Gastroesophageal sphincter (tissue), 4 donors: ENCODE results near the gene GHITM. TPM values are rescaled to one million over a fixed set of nuclear protein-coding genes. Genes with fewer than 3 reads are reported as not detected.
"Not testable (repeated sequence)": the region's sequence is repeated elsewhere in the genome, so short reads cannot be mapped to it uniquely, and the experiment has no call there.

Experiments used
- ATAC-seq: fragments of 150-250 bp; one replicate; pipeline ENCODE4 v1.9.1; 2016; ENCODE audit warnings: mild to moderate bottlenecking, moderate library complexity
- H3K27ac ChIP-seq, 4 donors: fragments of 200-600 bp; sonication (generic) in 3 of 4; 1 replicate in 3 of 4; 2 replicates in 1 of 4; pipeline ENCODE4 v1.5.1; 2016 to 2019
- H3K27me3 ChIP-seq: fragments of 200-600 bp; sonication (generic); one replicate; pipeline ENCODE4 v1.5.1; 2019
- H3K36me3 ChIP-seq, 2 donors: fragments of 200-600 bp; sonication (generic); one replicate each; pipeline ENCODE4 v1.5.1; 2019; ENCODE audit warnings: control low read depth in 1 of 2
- H3K4me1 ChIP-seq, 3 donors: fragments of 200-600 bp; sonication (generic); 1 replicate in 2 of 3; 2 replicates in 1 of 3; pipeline ENCODE4 v1.5.1; 2016 to 2019; ENCODE audit warnings: control low read depth in 2 of 3
- H3K4me3 ChIP-seq, 2 donors: fragments of 200-600 bp; sonication (generic); one replicate each; pipeline ENCODE4 v1.5.1; 2019; ENCODE audit warnings: mild to moderate bottlenecking in 1 of 2, moderate library complexity in 1 of 2
- H3K9me3 ChIP-seq, 3 donors: fragments of 200-600 bp; sonication (generic); one replicate each; pipeline ENCODE4 v1.5.1; 2017 to 2019; ENCODE audit warnings: control low read depth in 2 of 3
- CTCF ChIP-seq, 4 experiments: fragments of 200-600 bp in 2 of 4; fragments of 450-650 bp in 2 of 4; sonication (generic) in 1 of 4; IDR thresholded peaks; one replicate each; pipeline ENCODE4 v1.5.1; 2017 to 2019; ENCODE audit warnings: antibody characterized with exemption in 4 of 4, mild to moderate bottlenecking in 2 of 4, moderate library complexity in 2 of 4
- EP300 ChIP-seq: sonication (generic); formaldehyde crosslinking; IDR thresholded peaks from one replicate; pipeline ENCODE4 v1.6.1; 2017; ENCODE audit warnings: antibody characterized with exemption, mild to moderate bottlenecking
- POLR2A ChIP-seq, 2 donors: fragments of 450-650 bp; IDR thresholded peaks; one replicate each; pipeline ENCODE4 v1.6.1; 2017; ENCODE audit warnings: antibody characterized with exemption in 2 of 2, mild to moderate bottlenecking in 2 of 2, moderate library complexity in 1 of 2
- POLR2AphosphoS5 ChIP-seq: sonication (generic); formaldehyde crosslinking; IDR thresholded peaks from one replicate; pipeline ENCODE4 v1.6.1; 2017; ENCODE audit warnings: antibody characterized with exemption
- WGBS, 2 donors: methylation state at CpG; one replicate each; pipeline ENCODE4 v1.1.5; 2018; ENCODE audit warnings: low coverage in 1 of 2; 5-methylcytosine and 5-hydroxymethylcytosine counted together
- total RNA-seq, 4 donors: library from RNA; depleted of rRNA; stranded (reverse); fragments of >200 nt; gene quantifications; one replicate each; pipeline ENCODE4 v1.1.0, GENCODE V29; 2016

GHITM gene
- total RNA-seq, 4 donors from 2014 or later: 134 to 230 (median 190) TPM

- Histone ChIP-seq H3K4me3 (no peak overlapping the region), H3K36me3 (no peaks in the 10 kb centered on the region), H3K27ac (no peak overlapping the region), H3K9me3 (no peaks in the 10 kb centered on the region), H3K4me1 (no peaks in the 10 kb centered on the region), H3K27me3 (no peaks in the 10 kb centered on the region)
- WGBS, 2 donors: 24 to 45% methylated on average over 2 of the region's 2 CpGs
- ATAC-seq: no peak
- TF ChIP-seq EP300: no peak
- no peak for TF ChIP-seq CTCF (IDR thresholded peaks at IDR 0.05)
- TF ChIP-seq POLR2A (IDR thresholded peaks at IDR 0.05): no peak
- TF ChIP-seq POLR2AphosphoS5: no peak
Observed at GRCh38 chr10:84117686-84118394, 21.5 kb upstream of the GHITM start.

GRCh38 chr10:84118395-84119006, 20.8 kb upstream of the GHITM start:
- H3K4me1 ChIP-seq: no peaks in the 10 kb centered on the region
- no peaks in the 10 kb centered on the region for H3K9me3 ChIP-seq
- ATAC-seq: no peak
- no peaks in the 10 kb centered on the region for H3K27me3 ChIP-seq
- no peak overlapping the region for H3K4me3 ChIP-seq
- no peaks in the 10 kb centered on the region for H3K36me3 ChIP-seq
- TF ChIP-seq EP300 (no peak), POLR2AphosphoS5 (no peak), CTCF (IDR thresholded peaks at IDR 0.05) (no peak), POLR2A (IDR thresholded peaks at IDR 0.05) (no peak)
- WGBS, 2 donors: 79 to 82% methylated on average over 9 to 12 of the region's 12 CpGs
- H3K27ac ChIP-seq: no peak overlapping the region

- H3K4me3 ChIP-seq: no peak overlapping the region
- no peaks in the 10 kb centered on the region for H3K36me3 ChIP-seq
- peaks cover 12% of the 10 kb centered on the region for H3K27me3 ChIP-seq
- H3K9me3 ChIP-seq: peaks cover 0 to 27% (median 0%) of the 10 kb centered on the region in 3 donors
- WGBS, 2 donors: 100% methylated on average over 1 of the region's 1 CpG
- no peak overlapping the region for H3K27ac ChIP-seq
- TF ChIP-seq CTCF (IDR thresholded peaks at IDR 0.05): no peak
- TF ChIP-seq EP300: no peak
- no peak for TF ChIP-seq POLR2AphosphoS5
- TF ChIP-seq POLR2A (IDR thresholded peaks at IDR 0.05): no peak
- ATAC-seq: no peak
- no peaks in the 10 kb centered on the region for H3K4me1 ChIP-seq
Observed at GRCh38 chr10:84123362-84123761, 15.9 kb upstream of the GHITM start.

- Histone ChIP-seq H3K9me3 (peaks cover 0 to 27% (median 0%) of the 10 kb centered on the region in 3 donors), H3K27me3 (peaks cover 28% of the 10 kb centered on the region)
- 59 to 100% methylated on average over 1 to 8 of the region's 10 CpGs for WGBS, 2 donors
- H3K36me3 ChIP-seq, H3K4me1 ChIP-seq, ATAC-seq, H3K27ac ChIP-seq, H3K4me3 ChIP-seq: not testable (repeated sequence)
Observed at GRCh38 chr10:84125910-84126784, 13.2 kb upstream of the GHITM start.

- no peak for TF ChIP-seq POLR2A (IDR thresholded peaks at IDR 0.05)
- no peak for TF ChIP-seq POLR2AphosphoS5
- TF ChIP-seq CTCF (IDR thresholded peaks at IDR 0.05): no peak
- no peak for TF ChIP-seq EP300
- Histone ChIP-seq H3K27me3 (peaks cover 28% of the 10 kb centered on the region), H3K27ac (no peak overlapping the region), H3K4me3 (no peak overlapping the region), H3K9me3 (peaks cover 0 to 27% (median 0%) of the 10 kb centered on the region in 3 donors), H3K4me1 (no peaks in the 10 kb centered on the region), H3K36me3 (no peaks in the 10 kb centered on the region)
- 88 to 100% methylated on average over 1 of the region's 1 CpG for WGBS, 2 donors
- ATAC-seq: no peak
Observed at GRCh38 chr10:84126785-84127167, 12.5 kb upstream of the GHITM start.
